Iris pigment epithelial cell (primary cell): ENCODE data around the gene STX18.
"Not testable (repeated sequence)": the region's sequence is repeated elsewhere in the genome, so short reads cannot be mapped to it uniquely, and the experiment has no call there.

Experiments
- DNase-seq: peaks from one replicate; pipeline ENCODE4 v3.0.0-alpha.2; 2011; ENCODE audit warnings: low read depth

STX18 gene

DNA sequence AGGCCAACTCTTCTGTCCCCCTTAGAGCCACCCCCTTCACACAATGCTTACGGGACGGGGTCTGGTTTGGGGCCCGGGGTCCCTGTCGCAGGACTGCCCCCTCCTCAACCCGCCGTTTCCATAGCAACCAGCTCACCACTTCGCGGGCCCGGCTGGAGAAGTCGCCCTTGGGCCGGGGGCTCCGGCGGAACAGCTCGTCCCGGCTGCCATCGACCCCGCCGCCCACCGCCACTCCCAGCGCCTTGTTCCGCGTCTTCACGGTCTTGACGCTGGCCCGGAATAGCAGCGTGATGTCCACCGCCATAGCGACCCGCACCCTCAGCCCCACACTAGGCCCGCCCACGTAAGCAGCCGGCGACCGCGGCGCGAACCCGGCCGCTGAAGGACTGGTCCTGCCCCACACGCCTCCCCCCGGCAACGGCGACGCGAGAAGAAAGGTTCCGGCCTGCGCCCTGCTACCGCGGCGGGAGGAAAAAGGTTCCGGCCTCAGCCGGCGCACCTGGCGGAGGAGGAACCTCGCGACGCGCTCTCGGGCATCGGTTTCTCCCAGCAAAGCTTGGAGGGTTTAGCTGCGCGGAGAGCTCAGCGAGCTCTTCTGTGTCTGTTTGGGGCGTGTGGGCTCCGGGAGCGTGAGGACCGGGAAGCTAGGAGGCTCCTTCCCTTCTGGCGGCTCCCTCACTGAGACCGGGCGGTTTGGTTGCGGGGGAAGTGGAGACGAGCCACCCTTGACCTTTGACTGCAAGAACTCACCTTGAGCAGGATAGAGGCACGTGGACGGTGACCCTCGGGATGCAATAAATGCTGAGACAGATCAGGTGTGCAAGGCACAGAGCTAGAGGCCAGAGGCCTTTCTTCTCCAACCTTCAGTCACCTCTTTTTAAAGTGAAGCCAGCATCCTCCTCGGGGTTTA lies at the start of gene STX18:
Gene STX18 (minus strand): TSS at position 388 of the 910 bp plus-strand sequence. CDS start 84 bp downstream, at position 304.
- peak; percentile 88 for DNase-seq

GRCh38 chr4:4591071-4591470 lies 49.2 kb upstream of the STX18 start:
- no peak for DNase-seq

DNA sequence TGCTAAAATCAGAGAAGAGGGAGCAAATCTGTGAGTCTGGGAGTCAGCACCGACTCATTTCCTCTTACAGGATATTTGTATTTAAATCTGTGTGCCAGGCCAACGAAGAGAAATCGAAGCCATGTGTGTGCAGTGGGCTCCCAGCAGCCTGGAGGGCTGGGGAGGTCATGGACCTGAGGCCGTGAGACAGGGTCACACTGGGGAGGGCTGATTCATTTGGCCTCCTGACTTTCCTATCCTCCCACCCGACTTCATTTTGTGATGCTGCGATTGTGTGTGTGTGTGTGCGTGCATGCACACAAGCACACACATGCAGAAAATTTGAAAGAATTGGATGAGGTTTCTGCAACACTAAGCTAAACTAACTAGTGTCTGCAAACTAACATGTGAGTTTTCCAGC lies 48.7 kb upstream of the STX18 start:
- peak; percentile 27 for DNase-seq

DNA sequence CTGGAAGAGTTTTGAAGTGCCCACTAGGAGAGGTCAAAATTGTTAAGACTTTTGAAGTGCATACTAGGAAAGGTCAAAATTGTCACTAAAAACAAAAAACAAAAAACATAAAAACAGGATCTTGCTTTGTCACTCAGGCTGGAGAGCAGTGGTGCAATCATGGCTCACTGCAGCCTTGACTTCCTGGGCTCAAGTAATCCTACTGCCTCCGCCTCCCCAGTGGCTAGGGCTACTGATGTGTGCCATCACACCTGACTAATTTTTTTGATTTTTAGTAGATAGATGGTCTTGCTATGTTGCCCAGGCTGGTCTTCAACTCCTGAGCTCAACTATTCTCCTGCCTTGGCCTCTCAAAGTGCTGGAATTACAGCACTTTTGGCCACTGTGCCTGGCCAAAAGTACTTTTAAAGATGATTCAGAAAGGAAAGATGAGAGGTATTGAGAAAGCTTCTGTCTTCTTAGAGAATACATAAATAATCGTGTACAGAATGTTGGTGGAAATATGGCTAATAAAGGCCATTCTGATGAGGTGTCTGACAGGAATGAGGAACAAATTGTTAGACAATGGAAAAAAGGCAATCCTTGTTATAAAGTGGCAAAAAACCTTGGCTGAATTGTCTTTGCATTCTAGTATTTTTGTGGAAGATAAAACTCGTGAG lies 43.3 kb upstream of the STX18 start:
- peak; percentile 90 for DNase-seq

GRCh38 chr4:4583606-4584005 lies 41.8 kb upstream of the STX18 start:
- no peak for DNase-seq

DNA sequence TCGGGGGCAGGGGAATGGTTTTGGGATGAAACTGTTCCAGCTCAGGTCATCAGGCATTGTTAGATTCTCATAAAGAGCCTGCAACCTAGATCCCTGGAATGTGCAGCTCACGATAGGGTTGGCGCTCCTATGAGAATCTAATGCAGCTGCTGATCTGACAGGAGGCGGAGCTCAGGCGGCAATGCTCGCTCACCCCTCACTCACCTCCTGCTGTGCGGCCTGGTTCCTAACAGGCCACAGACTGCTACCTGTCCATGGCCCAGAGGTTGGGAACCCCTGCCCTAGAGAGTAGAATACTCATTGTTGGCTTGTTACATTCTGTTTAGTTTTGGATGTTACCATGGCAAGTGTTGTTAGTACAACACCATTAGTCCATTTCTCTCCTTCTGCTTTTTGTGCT lies 40.8 kb upstream of the STX18 start:
- DNase-seq, result no peak

DNA sequence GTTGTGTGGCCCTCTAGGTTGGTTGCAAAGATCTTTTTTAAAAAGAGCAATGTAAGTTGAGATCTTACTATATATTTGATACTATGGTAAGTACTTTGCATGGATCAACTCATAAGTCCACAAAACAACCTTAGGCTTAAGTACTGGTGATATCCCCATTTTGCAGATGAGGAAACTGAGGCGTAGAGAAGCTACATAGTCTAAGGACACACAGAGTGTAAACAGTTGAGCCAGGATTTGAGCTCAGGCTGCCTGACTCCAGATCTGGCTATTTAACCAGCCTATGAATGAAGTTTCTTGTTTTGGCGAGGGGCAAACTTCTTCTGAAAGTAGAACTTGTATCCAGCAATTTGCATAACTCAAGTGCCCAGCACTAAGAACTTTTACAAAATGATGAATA lies 38.6 kb upstream of the STX18 start:
- no peak for DNase-seq

GRCh38 chr4:4578981-4579380 lies 37.1 kb upstream of the STX18 start:
- DNase-seq, result no peak

- DNase-seq, result no peak
Observed at GRCh38 chr4:4577359-4577875, 35.6 kb upstream of the STX18 start.

- peak; percentile 48 for DNase-seq
Observed at GRCh38 chr4:4575284-4576211, 33.7 kb upstream of the STX18 start.

- peak; percentile 94 for DNase-seq
Observed at GRCh38 chr4:4574792-4575191, 32.9 kb upstream of the STX18 start.

DNA sequence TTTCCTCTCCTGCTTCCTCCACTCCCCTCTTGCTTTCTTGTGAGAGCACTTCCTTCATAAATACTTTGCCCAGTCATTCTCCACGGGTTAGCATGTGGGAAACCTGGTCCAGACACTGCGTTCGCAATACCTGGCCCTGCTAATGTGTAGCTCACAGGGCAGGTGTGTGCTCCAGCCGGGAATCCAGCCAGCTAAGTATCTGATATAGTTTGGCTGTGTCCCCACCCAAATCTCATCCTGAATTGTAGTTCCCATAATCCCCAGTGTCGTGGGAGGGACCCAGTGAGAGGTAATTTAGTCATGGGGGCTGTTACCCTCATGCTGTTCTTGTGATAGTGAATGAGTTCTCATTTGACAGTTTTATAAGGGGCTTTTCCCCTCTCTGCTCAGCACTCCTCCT lies 32.2 kb upstream of the STX18 start:
- DNase-seq, result no peak

DNA sequence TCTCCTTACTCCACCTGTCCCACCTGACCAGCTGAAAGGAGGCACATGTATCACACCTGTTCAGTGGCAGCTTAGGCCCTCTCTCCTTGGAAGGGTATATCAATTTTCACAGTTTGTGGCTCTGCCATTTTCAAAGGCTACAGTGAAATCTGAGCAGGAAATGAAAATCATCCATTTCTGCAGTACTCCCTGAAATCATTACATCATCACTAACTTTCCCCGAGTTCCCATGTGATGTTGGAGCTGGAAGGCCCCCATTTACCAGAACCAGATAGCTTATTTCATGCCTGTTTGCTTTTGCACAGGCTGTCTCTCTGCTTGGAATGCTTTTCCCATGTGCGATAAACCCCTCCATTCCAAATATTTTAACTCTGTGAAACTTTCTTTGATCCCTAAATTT lies 31.0 kb upstream of the STX18 start:
- peak; percentile 68 for DNase-seq

DNA sequence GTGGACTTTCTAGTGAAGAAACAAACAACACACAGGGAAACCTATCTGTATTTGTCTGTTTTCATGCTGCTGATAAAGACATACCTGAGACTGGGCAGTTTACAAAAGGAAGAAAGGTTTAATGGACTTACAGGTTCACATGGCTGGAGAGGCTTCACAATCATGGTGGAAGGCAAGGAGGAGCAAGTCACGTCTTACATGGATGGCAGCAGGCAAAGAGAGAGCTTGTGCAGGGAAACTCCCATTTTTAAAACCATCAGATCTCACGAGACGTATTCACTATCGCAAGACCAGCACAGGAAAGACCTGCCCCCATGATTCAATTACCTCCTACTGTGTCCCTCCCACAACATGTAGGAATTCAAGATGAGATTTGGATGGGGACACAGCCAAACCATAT lies 28.0 kb upstream of the STX18 start:
- not testable (repeated sequence) for DNase-seq

DNA sequence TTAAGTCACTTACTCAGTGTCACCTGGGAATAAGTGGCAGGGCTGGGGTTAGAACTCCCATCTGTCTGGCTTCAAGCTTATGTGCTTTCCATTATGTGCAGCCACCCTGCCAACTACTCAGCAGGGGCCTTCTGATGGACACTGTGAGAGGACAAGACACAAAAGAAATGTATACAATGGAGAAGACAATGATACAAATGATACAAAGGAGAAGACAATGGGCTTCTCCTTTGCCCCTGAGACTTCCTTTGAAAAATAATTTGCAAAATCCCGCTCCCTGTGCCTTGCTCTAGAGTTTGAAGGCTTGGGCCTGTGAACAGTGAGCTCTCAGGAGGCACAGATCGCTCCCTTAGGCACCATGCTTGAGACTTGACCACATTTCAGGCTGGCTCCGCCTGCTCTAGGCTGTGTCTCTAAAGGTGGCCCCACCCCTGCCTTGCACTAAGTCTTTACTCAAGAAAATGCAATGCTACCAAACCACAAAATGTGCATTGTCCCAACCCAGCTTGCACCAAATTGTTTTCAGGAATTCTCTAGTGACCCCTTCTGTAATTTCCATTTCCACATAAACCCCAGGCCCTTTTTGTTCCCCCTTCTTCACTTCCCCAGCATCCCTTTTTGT lies 27.1 kb upstream of the STX18 start:
- DNase-seq, result no peak

GRCh38 chr4:4566359-4566758 lies 24.5 kb upstream of the STX18 start:
- DNase-seq, result not testable (repeated sequence)

DNA sequence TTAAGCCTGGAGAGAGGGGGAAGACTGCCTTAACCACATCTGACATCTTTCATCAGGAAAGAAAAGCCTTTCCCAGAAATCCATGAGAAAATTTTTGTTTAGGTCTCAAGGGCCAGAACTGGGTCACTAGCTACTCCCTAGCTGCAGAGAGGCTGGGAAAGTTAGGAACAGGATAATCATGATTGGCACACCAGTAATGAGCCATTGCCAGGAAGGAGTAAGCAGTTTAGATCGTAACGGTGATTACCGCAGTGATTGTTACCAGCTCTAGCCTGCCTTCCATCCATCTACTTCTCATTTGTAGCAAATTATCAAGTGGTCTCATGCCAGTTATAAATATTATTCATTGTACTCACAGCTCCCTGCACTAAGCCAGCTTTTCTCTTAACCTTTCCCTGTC lies 22.7 kb upstream of the STX18 start:
- DNase-seq, result no peak

DNA sequence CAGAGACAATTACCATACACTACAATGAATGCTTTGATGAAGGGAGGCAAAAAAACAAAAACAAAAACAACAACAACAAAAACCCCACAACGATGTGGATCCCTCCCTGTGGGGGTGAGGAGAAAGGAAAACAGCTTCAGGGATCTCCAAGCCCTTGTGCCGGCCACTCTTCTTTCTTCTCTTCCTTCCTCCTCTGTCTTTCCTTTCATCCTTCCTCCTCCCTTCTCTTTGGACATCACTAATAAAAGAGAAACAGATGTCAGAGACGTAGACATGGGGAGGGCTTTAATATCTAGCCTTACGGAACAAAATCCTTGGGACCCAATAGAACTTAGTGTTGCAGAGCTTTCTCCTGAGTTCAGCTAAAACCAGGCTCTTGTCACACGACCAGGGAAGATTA lies 18.8 kb upstream of the STX18 start:
- no peak for DNase-seq

- peak; percentile 40 for DNase-seq
Observed at GRCh38 chr4:4560136-4560535, 18.3 kb upstream of the STX18 start.

DNA sequence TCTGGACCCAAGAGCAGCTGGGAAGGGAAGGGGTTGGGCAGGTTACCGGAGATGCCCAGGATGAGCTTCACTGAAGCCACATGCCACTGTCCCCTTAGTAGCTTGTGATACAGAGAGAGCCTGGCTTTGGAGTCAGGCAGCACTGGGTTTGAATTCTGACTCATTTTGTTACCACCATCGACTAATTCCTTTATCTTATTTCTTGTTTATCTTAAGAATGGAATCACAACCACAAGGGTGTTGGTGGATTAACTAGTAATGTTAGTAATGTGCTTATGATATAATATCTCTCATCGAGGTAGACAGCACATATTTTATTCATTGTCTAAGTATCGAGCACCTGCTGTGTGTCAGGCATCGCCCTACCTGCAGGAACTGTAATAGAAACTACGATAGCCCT lies 17.7 kb upstream of the STX18 start:
- peak; percentile 69 for DNase-seq

- DNase-seq, result no peak
Observed at GRCh38 chr4:4558881-4559280, 17.0 kb upstream of the STX18 start.

GRCh38 chr4:4555916-4556315 lies 14.1 kb upstream of the STX18 start:
- DNase-seq, result peak; percentile 92
